ENCODE measurements around the gene CLEC16A. TPM values are rescaled to one million over a fixed set of nuclear protein-coding genes. Genes with fewer than 3 reads are reported as not detected.
A peak's percentile ranks its signal among the peaks of the same experiment; 100 is the strongest.

Gene CLEC16A
- total RNA-seq, 1 donor from 2014 or later = 58.1 TPM

DNA sequence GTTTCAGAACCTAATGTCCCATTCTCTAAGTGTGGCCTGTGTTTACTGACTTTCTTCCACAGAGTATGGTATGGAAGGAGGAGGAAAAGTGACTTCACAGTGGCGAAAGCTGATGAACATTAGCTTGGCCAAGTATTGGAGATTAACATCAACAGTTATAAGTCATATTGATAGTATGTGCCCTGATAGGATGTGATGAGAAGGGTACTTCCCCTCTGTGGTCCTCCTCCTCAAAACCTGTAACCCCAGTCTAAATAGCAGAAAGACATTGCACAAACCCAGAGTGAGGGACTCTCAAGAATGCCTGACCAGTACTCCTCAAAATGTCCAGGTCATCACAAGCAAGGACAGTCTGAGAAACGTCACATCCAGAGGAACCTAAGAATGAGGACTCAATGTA, 73.1 kb downstream of the CLEC16A start:
- Mint-ChIP-seq H3K27ac (ENCODE audit: unreplicated experiment) (no peak overlapping the region), H3K27me3 (ENCODE audit: unreplicated experiment) (no peaks in the 10 kb centered on the region), H3K4me3 (ENCODE audit: unreplicated experiment) (no peak overlapping the region), H3K4me1 (ENCODE audit: unreplicated experiment) (peaks cover 14% of the 10 kb centered on the region), H3K36me3 (ENCODE audit: low read depth, unreplicated experiment) (peaks cover 36% of the 10 kb centered on the region), H3K9me3 (ENCODE audit: unreplicated experiment) (no peaks in the 10 kb centered on the region)
- TF ChIP-seq, protein P1, sequence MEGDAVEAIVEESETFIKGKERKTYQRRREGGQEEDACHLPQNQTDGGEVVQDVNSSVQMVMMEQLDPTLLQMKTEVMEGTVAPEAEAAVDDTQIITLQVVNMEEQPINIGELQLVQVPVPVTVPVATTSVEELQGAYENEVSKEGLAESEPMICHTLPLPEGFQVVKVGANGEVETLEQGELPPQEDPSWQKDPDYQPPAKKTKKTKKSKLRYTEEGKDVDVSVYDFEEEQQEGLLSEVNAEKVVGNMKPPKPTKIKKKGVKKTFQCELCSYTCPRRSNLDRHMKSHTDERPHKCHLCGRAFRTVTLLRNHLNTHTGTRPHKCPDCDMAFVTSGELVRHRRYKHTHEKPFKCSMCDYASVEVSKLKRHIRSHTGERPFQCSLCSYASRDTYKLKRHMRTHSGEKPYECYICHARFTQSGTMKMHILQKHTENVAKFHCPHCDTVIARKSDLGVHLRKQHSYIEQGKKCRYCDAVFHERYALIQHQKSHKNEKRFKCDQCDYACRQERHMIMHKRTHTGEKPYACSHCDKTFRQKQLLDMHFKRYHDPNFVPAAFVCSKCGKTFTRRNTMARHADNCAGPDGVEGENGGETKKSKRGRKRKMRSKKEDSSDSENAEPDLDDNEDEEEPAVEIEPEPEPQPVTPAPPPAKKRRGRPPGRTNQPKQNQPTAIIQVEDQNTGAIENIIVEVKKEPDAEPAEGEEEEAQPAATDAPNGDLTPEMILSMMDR (IDR thresholded peaks at IDR 0.05; ENCODE audit: unreplicated experiment) = no peak
- DNase-seq (ENCODE audit: low spot score) = no peak

- Mint-ChIP-seq H3K27ac (ENCODE audit: unreplicated experiment) (peak overlapping the region; percentile 58), H3K9me3 (ENCODE audit: unreplicated experiment) (no peaks in the 10 kb centered on the region), H3K4me1 (ENCODE audit: unreplicated experiment) (peaks cover 14% of the 10 kb centered on the region)
Measured at GRCh38 chr16:11020388-11020787, 76.0 kb downstream of the CLEC16A start.

DNA sequence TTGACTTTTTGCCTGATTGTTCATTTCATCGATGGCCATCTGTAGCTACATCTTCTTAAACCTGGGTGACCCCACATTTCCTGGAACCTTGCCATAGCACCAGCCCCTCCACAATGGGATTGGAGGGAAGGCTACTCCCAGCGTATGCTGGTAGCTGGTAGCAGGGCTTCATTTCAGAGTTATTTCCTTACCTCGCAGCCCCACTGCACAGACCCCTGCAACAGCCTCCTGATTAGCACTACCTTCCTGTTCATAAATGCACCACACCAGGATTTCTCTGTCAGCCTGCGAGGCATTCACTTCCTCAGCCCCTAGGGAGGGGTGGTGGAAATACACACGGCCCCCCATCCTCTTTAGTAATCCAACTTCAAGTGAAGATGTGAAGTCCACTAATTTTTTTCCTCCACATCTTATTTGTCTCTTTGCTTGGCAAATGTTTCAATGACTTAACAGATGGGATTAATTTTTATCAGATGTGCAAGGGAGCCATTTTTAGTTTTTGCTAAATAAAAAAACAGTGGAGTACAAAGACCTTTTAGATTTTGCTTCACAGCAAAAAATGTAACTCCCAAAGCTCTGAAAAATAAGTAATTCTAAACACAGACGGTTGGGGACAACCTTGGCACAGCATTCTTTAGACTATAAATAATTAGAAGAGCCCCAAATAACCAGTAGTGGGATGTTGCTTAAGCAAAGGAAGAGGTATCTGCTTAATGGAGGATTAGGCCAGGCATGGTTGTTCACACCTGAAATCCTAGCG, 76.6 kb downstream of the CLEC16A start:
- Mint-ChIP-seq H3K9me3 (ENCODE audit: unreplicated experiment) (no peaks in the 10 kb centered on the region), H3K27ac (ENCODE audit: unreplicated experiment) (peak overlapping the region; percentile 58), H3K36me3 (ENCODE audit: low read depth, unreplicated experiment) (peaks cover 41% of the 10 kb centered on the region), H3K4me1 (ENCODE audit: unreplicated experiment) (peaks cover 14% of the 10 kb centered on the region), H3K4me3 (ENCODE audit: unreplicated experiment) (peak overlapping the region; percentile 58), H3K27me3 (ENCODE audit: unreplicated experiment) (no peaks in the 10 kb centered on the region)
- no peak for DNase-seq (ENCODE audit: low spot score)
- TF ChIP-seq, protein P1 (IDR thresholded peaks at IDR 0.05; ENCODE audit: unreplicated experiment) = no peak

More at GRCh38 chr16:11020388-11020787, 76.0 kb downstream of the CLEC16A start:
- DNase-seq (ENCODE audit: low spot score) = no peak
- H3K36me3 Mint-ChIP-seq (ENCODE audit: low read depth, unreplicated experiment) = peaks cover 36% of the 10 kb centered on the region
- no peaks in the 10 kb centered on the region for H3K27me3 Mint-ChIP-seq (ENCODE audit: unreplicated experiment)
- TF ChIP-seq, protein P1 (IDR thresholded peaks at IDR 0.05; ENCODE audit: unreplicated experiment) = no peak
- peak overlapping the region; percentile 58 for H3K4me3 Mint-ChIP-seq (ENCODE audit: unreplicated experiment)

- H3K4me3 Mint-ChIP-seq (ENCODE audit: unreplicated experiment) = no peak overlapping the region
- no peaks in the 10 kb centered on the region for H3K9me3 Mint-ChIP-seq (ENCODE audit: unreplicated experiment)
- no peak for DNase-seq (ENCODE audit: low spot score)
- peaks cover 51% of the 10 kb centered on the region for H3K36me3 Mint-ChIP-seq (ENCODE audit: low read depth, unreplicated experiment)
- H3K27me3 Mint-ChIP-seq (ENCODE audit: unreplicated experiment) = no peaks in the 10 kb centered on the region
- TF ChIP-seq, protein P1 (IDR thresholded peaks at IDR 0.05; ENCODE audit: unreplicated experiment) = no peak
- H3K4me1 Mint-ChIP-seq (ENCODE audit: unreplicated experiment) = peaks cover 14% of the 10 kb centered on the region
- H3K27ac Mint-ChIP-seq (ENCODE audit: unreplicated experiment) = no peak overlapping the region
Measured at GRCh38 chr16:11022002-11022401, 77.6 kb downstream of the CLEC16A start.

DNA sequence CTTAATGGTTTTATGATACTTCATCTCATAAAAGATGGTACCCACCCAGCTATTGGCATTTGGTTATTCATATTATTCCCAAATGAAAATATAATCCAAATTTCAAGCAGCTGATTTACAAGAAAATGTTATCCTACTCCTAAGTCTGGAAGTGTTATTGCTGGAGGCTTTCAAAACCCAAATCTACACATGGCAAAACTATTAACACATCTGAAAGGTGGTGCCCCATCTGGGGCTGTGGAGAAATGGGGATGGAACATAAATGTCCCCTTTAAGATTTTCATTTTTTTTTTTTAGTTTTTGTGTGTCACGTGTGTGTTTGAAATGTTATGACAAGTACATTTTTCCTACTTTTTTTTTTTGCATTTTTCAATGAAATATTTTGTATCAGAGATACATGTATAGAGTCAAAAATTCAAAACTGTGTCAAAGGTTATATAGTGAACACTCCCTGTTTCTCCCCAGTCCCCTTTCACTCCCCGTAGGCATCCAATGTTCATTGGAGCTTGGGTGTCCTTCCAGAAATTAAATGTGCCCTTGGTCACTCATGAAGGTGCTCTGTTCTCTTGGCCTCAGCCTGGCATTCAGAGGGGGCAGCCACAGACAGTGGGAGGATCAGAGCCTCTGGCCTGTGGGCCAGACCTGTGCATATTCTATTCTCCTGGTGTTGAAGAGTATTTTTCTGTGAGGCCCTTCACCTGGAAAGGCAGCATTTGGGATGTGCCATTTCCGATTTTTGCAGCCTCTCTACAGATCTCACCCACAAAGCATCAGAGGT, 79.1 kb downstream of the CLEC16A start:
- Mint-ChIP-seq H3K4me3 (ENCODE audit: unreplicated experiment) (no peak overlapping the region), H3K9me3 (ENCODE audit: unreplicated experiment) (no peaks in the 10 kb centered on the region), H3K4me1 (ENCODE audit: unreplicated experiment) (peaks cover 11% of the 10 kb centered on the region), H3K27me3 (ENCODE audit: unreplicated experiment) (no peaks in the 10 kb centered on the region), H3K27ac (ENCODE audit: unreplicated experiment) (no peak overlapping the region), H3K36me3 (ENCODE audit: low read depth, unreplicated experiment) (peaks cover 62% of the 10 kb centered on the region)
- no peak for DNase-seq (ENCODE audit: low spot score)
- TF ChIP-seq, protein P1 (IDR thresholded peaks at IDR 0.05; ENCODE audit: unreplicated experiment) = no peak
